GM10248 (cell line): ENCODE data around the gene HSPA12A.

ENCODE experiments used
- CTCF ChIA-PET: fragments of 300-600 bp; sonication (Branson Sonifier 250); formaldehyde crosslinking; extraction: SDS; loops from one replicate; lab custom pipeline; 2021; ENCODE audit warnings: antibody characterized with exemption; lab: Yijun Ruan, JAX
- POLR2A ChIA-PET: fragments of 350-650 bp; sonication (Branson Sonifier 250); formaldehyde crosslinking; extraction: SDS; loops from one replicate; lab custom pipeline; 2020; ENCODE audit warnings: antibody characterized with exemption; lab: Yijun Ruan, JAX
- DNase-seq: peaks from one replicate; pipeline ENCODE4 v3.0.0; 2012; ENCODE audit errors: extremely low spot score
- CTCF ChIP-seq: IDR thresholded peaks from 2 replicates; pipeline ENCODE4 v1.5.1; 2012; ENCODE audit warnings: mild to moderate bottlenecking, low read depth; ENCODE audit errors: extremely low read depth, missing control alignments, control extremely low read depth

Gene HSPA12A

GRCh38 chr10:116720668-116721546, 21.5 kb downstream of the HSPA12A start:
- CTCF ChIA-PET, result interaction anchor here (0.9 to 1.9 kb wide), 2 partner anchors 10 to 39 kb away, joined by 3 to 7 read pairs; no protein-coding TSS in a partner anchor
- DNase-seq, result no peak
- no peak for TF ChIP-seq CTCF
- POLR2A ChIA-PET, result no interaction called here

- POLR2A ChIA-PET, result no interaction called here
- CTCF ChIA-PET, result interaction anchor here (1.9 kb wide), 1 partner anchor 38 kb away, joined by 7 read pairs; no protein-coding TSS in a partner anchor
- DNase-seq, result no peak
- TF ChIP-seq CTCF, result no peak
Observed at GRCh38 chr10:116720241-116720643, 22.1 kb downstream of the HSPA12A start.

GRCh38 chr10:116719804-116720203, 22.6 kb downstream of the HSPA12A start:
- TF ChIP-seq CTCF, result no peak
- no peak for DNase-seq
- ChIA-PET CTCF (interaction anchor here (1.9 kb wide), 1 partner anchor 38 kb away, joined by 7 read pairs; no protein-coding TSS in a partner anchor), POLR2A (no interaction called here)

- CTCF ChIA-PET, result no interaction called here
- no peak for DNase-seq
Observed at GRCh38 chr10:116718058-116718457, 24.3 kb downstream of the HSPA12A start.

GRCh38 chr10:116716381-116716780, 26.0 kb downstream of the HSPA12A start:
- ChIA-PET POLR2A (no interaction called here), CTCF (interaction anchor here (0.8 to 1.0 kb wide), 2 partner anchors 34 to 72 kb away, joined by 3 read pairs; no protein-coding TSS in a partner anchor)
- no peak for TF ChIP-seq CTCF
- no peak for DNase-seq

More at GRCh38 chr10:116718058-116718457, 24.3 kb downstream of the HSPA12A start:
- TF ChIP-seq CTCF, result no peak
- POLR2A ChIA-PET, result no interaction called here

GRCh38 chr10:116715839-116716377, 26.5 kb downstream of the HSPA12A start:
- POLR2A ChIA-PET, result no interaction called here
- no peak for TF ChIP-seq CTCF
- CTCF ChIA-PET, result interaction anchor here (0.8 to 1.0 kb wide), 2 partner anchors 33 to 72 kb away, joined by 3 read pairs; no protein-coding TSS in a partner anchor
- no peak for DNase-seq
